ENCODE measurements around the gene TNFAIP8.

TNFAIP8 gene

GRCh38 chr5:119355685-119356611 is at the start of gene TNFAIP8:
Gene TNFAIP8 (plus strand): TSS chr5:119356019. CDS start chr5:119356091, 72 bp downstream.
- H3K4me3 ChIP-seq (replicated peaks; ENCODE audit: low read depth, low read length): peak within 1 kb of the TSS; percentile 68
- DNase-seq (ENCODE audit: low read depth): peak; percentile 56
- no peak for TF ChIP-seq CTCF (IDR thresholded peaks at IDR 0.05; ENCODE audit: low read length, missing control alignments)

- no peak overlapping the region for H3K4me3 ChIP-seq (replicated peaks; ENCODE audit: low read depth, low read length)
- TF ChIP-seq CTCF (IDR thresholded peaks at IDR 0.05; ENCODE audit: low read length, missing control alignments): no peak
- no peak for DNase-seq (ENCODE audit: low read depth)
Observed at GRCh38 chr5:119307170-119307569, 48.6 kb upstream of the TNFAIP8 start.

GRCh38 chr5:119309326-119309725 is 46.5 kb upstream of the TNFAIP8 start:
- no peak for TF ChIP-seq CTCF (IDR thresholded peaks at IDR 0.05; ENCODE audit: low read length, missing control alignments)

GRCh38 chr5:119311688-119312087 is 44.1 kb upstream of the TNFAIP8 start:
- no peak overlapping the region for H3K4me3 ChIP-seq (replicated peaks; ENCODE audit: low read depth, low read length)
- no peak for TF ChIP-seq CTCF (IDR thresholded peaks at IDR 0.05; ENCODE audit: low read length, missing control alignments)
- no peak for DNase-seq (ENCODE audit: low read depth)

More at GRCh38 chr5:119309326-119309725, 46.5 kb upstream of the TNFAIP8 start:
- DNase-seq (ENCODE audit: low read depth): no peak
- no peak overlapping the region for H3K4me3 ChIP-seq (replicated peaks; ENCODE audit: low read depth, low read length)

- H3K4me3 ChIP-seq (replicated peaks; ENCODE audit: low read depth, low read length): no peak overlapping the region
- DNase-seq (ENCODE audit: low read depth): no peak
- no peak for TF ChIP-seq CTCF (IDR thresholded peaks at IDR 0.05; ENCODE audit: low read length, missing control alignments)
Observed at GRCh38 chr5:119312403-119312802, 43.4 kb upstream of the TNFAIP8 start.

GRCh38 chr5:119313197-119313596 is 42.6 kb upstream of the TNFAIP8 start:
- no peak for DNase-seq (ENCODE audit: low read depth)

More at GRCh38 chr5:119313197-119313596, 42.6 kb upstream of the TNFAIP8 start:
- no peak overlapping the region for H3K4me3 ChIP-seq (replicated peaks; ENCODE audit: low read depth, low read length)
- no peak for TF ChIP-seq CTCF (IDR thresholded peaks at IDR 0.05; ENCODE audit: low read length, missing control alignments)
